ENCODE results near the gene SLC17A2.

GRCh38 chr6:25927756-25928216 is 2.7 kb downstream of the SLC17A2 start:
- TF ChIP-seq KDM2A (CRISPR knock-in tag; IDR thresholded peaks at IDR 0.05; ENCODE audit: borderline replicate concordance, low read depth) (no peak), SMAD1 (CRISPR knock-in tag; IDR thresholded peaks at IDR 0.05; ENCODE audit: borderline replicate concordance, low read depth) (no peak), SUZ12 (IDR thresholded peaks at IDR 0.05; ENCODE audit: low read depth, low read length) (no peak)
- TF ChIP-seq, protein P1, sequence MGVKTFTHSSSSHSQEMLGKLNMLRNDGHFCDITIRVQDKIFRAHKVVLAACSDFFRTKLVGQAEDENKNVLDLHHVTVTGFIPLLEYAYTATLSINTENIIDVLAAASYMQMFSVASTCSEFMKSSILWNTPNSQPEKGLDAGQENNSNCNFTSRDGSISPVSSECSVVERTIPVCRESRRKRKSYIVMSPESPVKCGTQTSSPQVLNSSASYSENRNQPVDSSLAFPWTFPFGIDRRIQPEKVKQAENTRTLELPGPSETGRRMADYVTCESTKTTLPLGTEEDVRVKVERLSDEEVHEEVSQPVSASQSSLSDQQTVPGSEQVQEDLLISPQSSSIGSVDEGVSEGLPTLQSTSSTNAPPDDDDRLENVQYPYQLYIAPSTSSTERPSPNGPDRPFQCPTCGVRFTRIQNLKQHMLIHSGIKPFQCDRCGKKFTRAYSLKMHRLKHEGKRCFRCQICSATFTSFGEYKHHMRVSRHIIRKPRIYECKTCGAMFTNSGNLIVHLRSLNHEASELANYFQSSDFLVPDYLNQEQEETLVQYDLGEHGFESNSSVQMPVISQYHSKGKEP (CRISPR knock-in tag; IDR thresholded peaks at IDR 0.05), result no peak
- TF ChIP-seq, protein P2, sequence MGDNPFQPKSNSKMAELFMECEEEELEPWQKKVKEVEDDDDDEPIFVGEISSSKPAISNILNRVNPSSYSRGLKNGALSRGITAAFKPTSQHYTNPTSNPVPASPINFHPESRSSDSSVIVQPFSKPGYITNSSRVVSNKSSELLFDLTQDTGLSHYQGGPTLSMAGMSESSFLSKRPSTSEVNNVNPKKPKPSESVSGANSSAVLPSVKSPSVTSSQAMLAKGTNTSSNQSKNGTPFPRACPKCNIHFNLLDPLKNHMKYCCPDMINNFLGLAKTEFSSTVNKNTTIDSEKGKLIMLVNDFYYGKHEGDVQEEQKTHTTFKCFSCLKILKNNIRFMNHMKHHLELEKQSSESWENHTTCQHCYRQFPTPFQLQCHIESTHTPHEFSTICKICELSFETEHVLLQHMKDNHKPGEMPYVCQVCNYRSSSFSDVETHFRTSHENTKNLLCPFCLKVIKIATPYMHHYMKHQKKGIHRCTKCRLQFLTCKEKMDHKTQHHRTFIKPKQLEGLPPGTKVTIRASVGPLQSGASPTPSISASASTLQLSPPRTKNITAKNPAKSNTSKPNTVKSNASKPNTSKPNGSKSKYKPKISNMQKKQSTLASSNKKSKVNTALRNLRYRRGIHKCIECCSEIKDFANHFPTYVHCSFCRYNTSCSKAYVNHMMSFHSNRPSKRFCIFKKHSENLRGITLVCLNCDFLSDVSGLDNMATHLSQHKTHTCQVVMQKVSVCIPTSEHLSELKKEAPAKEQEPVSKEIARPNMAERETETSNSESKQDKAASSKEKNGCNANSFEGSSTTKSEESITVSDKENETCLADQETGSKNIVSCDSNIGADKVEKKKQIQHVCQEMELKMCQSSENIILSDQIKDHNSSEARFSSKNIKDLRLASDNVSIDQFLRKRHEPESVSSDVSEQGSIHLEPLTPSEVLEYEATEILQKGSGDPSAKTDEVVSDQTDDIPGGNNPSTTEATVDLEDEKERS (CRISPR knock-in tag; IDR thresholded peaks at IDR 0.05), result no peak
- TF ChIP-seq, protein P3, sequence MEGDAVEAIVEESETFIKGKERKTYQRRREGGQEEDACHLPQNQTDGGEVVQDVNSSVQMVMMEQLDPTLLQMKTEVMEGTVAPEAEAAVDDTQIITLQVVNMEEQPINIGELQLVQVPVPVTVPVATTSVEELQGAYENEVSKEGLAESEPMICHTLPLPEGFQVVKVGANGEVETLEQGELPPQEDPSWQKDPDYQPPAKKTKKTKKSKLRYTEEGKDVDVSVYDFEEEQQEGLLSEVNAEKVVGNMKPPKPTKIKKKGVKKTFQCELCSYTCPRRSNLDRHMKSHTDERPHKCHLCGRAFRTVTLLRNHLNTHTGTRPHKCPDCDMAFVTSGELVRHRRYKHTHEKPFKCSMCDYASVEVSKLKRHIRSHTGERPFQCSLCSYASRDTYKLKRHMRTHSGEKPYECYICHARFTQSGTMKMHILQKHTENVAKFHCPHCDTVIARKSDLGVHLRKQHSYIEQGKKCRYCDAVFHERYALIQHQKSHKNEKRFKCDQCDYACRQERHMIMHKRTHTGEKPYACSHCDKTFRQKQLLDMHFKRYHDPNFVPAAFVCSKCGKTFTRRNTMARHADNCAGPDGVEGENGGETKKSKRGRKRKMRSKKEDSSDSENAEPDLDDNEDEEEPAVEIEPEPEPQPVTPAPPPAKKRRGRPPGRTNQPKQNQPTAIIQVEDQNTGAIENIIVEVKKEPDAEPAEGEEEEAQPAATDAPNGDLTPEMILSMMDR (CRISPR knock-in tag; IDR thresholded peaks at IDR 0.05), result no peak
- TF ChIP-seq, protein P4, sequence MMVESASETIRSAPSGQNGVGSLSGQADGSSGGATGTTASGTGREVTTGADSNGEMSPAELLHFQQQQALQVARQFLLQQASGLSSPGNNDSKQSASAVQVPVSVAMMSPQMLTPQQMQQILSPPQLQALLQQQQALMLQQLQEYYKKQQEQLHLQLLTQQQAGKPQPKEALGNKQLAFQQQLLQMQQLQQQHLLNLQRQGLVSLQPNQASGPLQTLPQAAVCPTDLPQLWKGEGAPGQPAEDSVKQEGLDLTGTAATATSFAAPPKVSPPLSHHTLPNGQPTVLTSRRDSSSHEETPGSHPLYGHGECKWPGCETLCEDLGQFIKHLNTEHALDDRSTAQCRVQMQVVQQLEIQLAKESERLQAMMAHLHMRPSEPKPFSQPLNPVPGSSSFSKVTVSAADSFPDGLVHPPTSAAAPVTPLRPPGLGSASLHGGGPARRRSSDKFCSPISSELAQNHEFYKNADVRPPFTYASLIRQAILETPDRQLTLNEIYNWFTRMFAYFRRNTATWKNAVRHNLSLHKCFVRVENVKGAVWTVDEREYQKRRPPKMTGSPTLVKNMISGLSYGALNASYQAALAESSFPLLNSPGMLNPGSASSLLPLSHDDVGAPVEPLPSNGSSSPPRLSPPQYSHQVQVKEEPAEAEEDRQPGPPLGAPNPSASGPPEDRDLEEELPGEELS (CRISPR knock-in tag; IDR thresholded peaks at IDR 0.05), result no peak
